ENCODE results near the gene RMDN3. TPM values are rescaled to one million over a fixed set of nuclear protein-coding genes. Genes with fewer than 3 reads are reported as not detected.

Gene RMDN3
- total RNA-seq, 4 donors from 2014 or later = 21.3 to 31.9 (median 26.4) TPM

- Histone ChIP-seq H3K27ac (no peak overlapping the region), H3K36me3 (peaks cover 14 to 100% (median 57%) of the 10 kb centered on the region in 3 donors), H3K4me3 (no peak overlapping the region), H3K9me3 (no peaks in the 10 kb centered on the region), H3K4me1 (no peaks in the 10 kb centered on the region), H3K27me3 (no peaks in the 10 kb centered on the region)
- intact Hi-C loops (cut with DNase I) = no loop called here
- DNase-seq = no peak
- WGBS, 2 donors = 73 to 85% methylated on average over 3 of the region's 3 CpGs
- TF ChIP-seq CTCF (IDR thresholded peaks at IDR 0.05) (no peak), POLR2A (IDR thresholded peaks at IDR 0.05) (no peak)
These were observed 18.0 kb downstream of the RMDN3 start for GRCh38 chr15:40737048-40737447.

- DNase-seq = no peak
- Histone ChIP-seq H3K4me1 (no peaks in the 10 kb centered on the region), H3K4me3 (no peak overlapping the region), H3K9me3 (no peaks in the 10 kb centered on the region), H3K27ac (no peak overlapping the region), H3K36me3 (peaks cover 14 to 100% (median 57%) of the 10 kb centered on the region in 3 donors), H3K27me3 (no peaks in the 10 kb centered on the region)
- TF ChIP-seq POLR2A (IDR thresholded peaks at IDR 0.05) (no peak), CTCF (IDR thresholded peaks at IDR 0.05) (no peak)
- intact Hi-C loops (cut with DNase I) = no loop called here
- WGBS, 2 donors = 89 to 96% methylated on average over 3 of the region's 4 CpGs
These were observed 18.5 kb downstream of the RMDN3 start for GRCh38 chr15:40736575-40736974.

GRCh38 chr15:40731034-40731433, 24.0 kb downstream of the RMDN3 start:
- TF ChIP-seq CTCF (IDR thresholded peaks at IDR 0.05) = no peak
- no peak for TF ChIP-seq POLR2A (IDR thresholded peaks at IDR 0.05)
- no peak for DNase-seq
- WGBS, 2 donors = 69 to 93% methylated on average over 3 of the region's 3 CpGs
- Histone ChIP-seq H3K27me3 (no peaks in the 10 kb centered on the region), H3K36me3 (peaks cover 0 to 60% (median 22%) of the 10 kb centered on the region in 3 donors), H3K9me3 (no peaks in the 10 kb centered on the region), H3K4me1 (no peaks in the 10 kb centered on the region), H3K27ac (no peak overlapping the region), H3K4me3 (no peak overlapping the region)
- intact Hi-C loops (cut with DNase I) = no loop called here

GRCh38 chr15:40723919-40724318, 31.1 kb downstream of the RMDN3 start:
- H3K36me3 ChIP-seq = no peaks in the 10 kb centered on the region
- H3K27me3 ChIP-seq = no peaks in the 10 kb centered on the region
- intact Hi-C loops (cut with DNase I) = no loop called here
- no peak overlapping the region for H3K27ac ChIP-seq
- no peaks in the 10 kb centered on the region for H3K4me1 ChIP-seq
- H3K4me3 ChIP-seq = no peak overlapping the region
- 42 to 43% methylated on average over 2 of the region's 2 CpGs for WGBS, 2 donors
- no peak for DNase-seq
- TF ChIP-seq CTCF (IDR thresholded peaks at IDR 0.05) = no peak
- no peak for TF ChIP-seq POLR2A (IDR thresholded peaks at IDR 0.05)
- no peaks in the 10 kb centered on the region for H3K9me3 ChIP-seq

GRCh38 chr15:40722934-40723333, 32.1 kb downstream of the RMDN3 start:
- Histone ChIP-seq H3K4me3 (no peak overlapping the region), H3K27me3 (no peaks in the 10 kb centered on the region), H3K4me1 (no peaks in the 10 kb centered on the region), H3K36me3 (no peaks in the 10 kb centered on the region), H3K9me3 (no peaks in the 10 kb centered on the region), H3K27ac (no peak overlapping the region)
- no peak for DNase-seq
- WGBS, 2 donors = 91 to 94% methylated on average over 2 of the region's 2 CpGs
- TF ChIP-seq CTCF (IDR thresholded peaks at IDR 0.05) (no peak), POLR2A (IDR thresholded peaks at IDR 0.05) (no peak)
- intact Hi-C loops (cut with DNase I) = no loop called here

Measured in esophagus squamous epithelium (tissue), 5 donors.